Activated T-helper 2 cell treated with anti-CD3 and anti-CD28 coated beads, Interferon-gamma antibody, Interleukin-2, Interleukin-4, amounts not matched to agents 10 μg/mL and 5 μg/mL and 100 μg/mL, durations not matched to agents 14 hours and 24 hours and 36 hours (primary cell): ENCODE results near the gene SH3GL2. TPM values are rescaled to one million over a fixed set of nuclear protein-coding genes. Genes with fewer than 3 reads are reported as not detected.

Experiments
- DNase-seq: peaks from one replicate; pipeline ENCODE4 v3.0.0; 2021; ENCODE audit warnings: low spot score
- H3K27ac Mint-ChIP-seq: one replicate; pipeline ENCODE4 v1.8.0; 2021; ENCODE audit warnings: mixed read lengths
- H3K27me3 Mint-ChIP-seq: one replicate; pipeline ENCODE4 v1.8.0; 2021; ENCODE audit warnings: low read depth, mixed read lengths
- H3K36me3 Mint-ChIP-seq: one replicate; pipeline ENCODE4 v1.8.0; 2021; ENCODE audit warnings: low read depth, mixed read lengths
- H3K4me1 Mint-ChIP-seq: one replicate; pipeline ENCODE4 v1.8.0; 2021; ENCODE audit warnings: low read depth, mixed read lengths
- H3K4me3 Mint-ChIP-seq: one replicate; pipeline ENCODE4 v1.8.0; 2021; ENCODE audit warnings: low read depth, mild to moderate bottlenecking, moderate library complexity, mixed read lengths
- H3K9me3 Mint-ChIP-seq: one replicate; pipeline ENCODE4 v1.8.0; 2021; ENCODE audit warnings: mixed read lengths
- intact Hi-C: fragments of 100-400 bp; cut with micrococcal nuclease; formaldehyde crosslinking; loops from one replicate; pipeline ENCODE4 v1.15.1; 2023
- total RNA-seq: library from RNA; stranded (reverse); gene quantifications from 2 replicates; pipeline ENCODE4 v1.2.3, GENCODE V29; 2022

The SH3GL2 gene
- total RNA-seq, 1 donor from 2014 or later = not detected

GRCh38 chr9:17636821-17637220, 58.0 kb downstream of the SH3GL2 start:
- no peak overlapping the region for H3K27ac Mint-ChIP-seq
- no peaks in the 10 kb centered on the region for H3K4me1 Mint-ChIP-seq
- DNase-seq = no peak
- no peak overlapping the region for H3K4me3 Mint-ChIP-seq
- H3K36me3 Mint-ChIP-seq = no peaks in the 10 kb centered on the region
- H3K27me3 Mint-ChIP-seq = no peaks in the 10 kb centered on the region
- peaks cover 7% of the 10 kb centered on the region for H3K9me3 Mint-ChIP-seq
- intact Hi-C loops = no loop called here

GRCh38 chr9:17637229-17637628, 58.4 kb downstream of the SH3GL2 start:
- H3K27ac Mint-ChIP-seq = no peak overlapping the region
- DNase-seq = no peak
- no peaks in the 10 kb centered on the region for H3K4me1 Mint-ChIP-seq
- no peak overlapping the region for H3K4me3 Mint-ChIP-seq
- intact Hi-C loops = no loop called here
- no peaks in the 10 kb centered on the region for H3K27me3 Mint-ChIP-seq
- H3K36me3 Mint-ChIP-seq = no peaks in the 10 kb centered on the region
- H3K9me3 Mint-ChIP-seq = peaks cover 7% of the 10 kb centered on the region

GRCh38 chr9:17648516-17648915, 69.7 kb downstream of the SH3GL2 start:
- Mint-ChIP-seq H3K4me3 (no peak overlapping the region), H3K9me3 (peaks cover 18% of the 10 kb centered on the region), H3K27ac (no peak overlapping the region), H3K36me3 (no peaks in the 10 kb centered on the region), H3K27me3 (no peaks in the 10 kb centered on the region), H3K4me1 (no peaks in the 10 kb centered on the region)
- intact Hi-C loops = no loop called here
- no peak for DNase-seq

- H3K27me3 Mint-ChIP-seq = no peaks in the 10 kb centered on the region
- no peaks in the 10 kb centered on the region for H3K4me1 Mint-ChIP-seq
- peaks cover 3% of the 10 kb centered on the region for H3K9me3 Mint-ChIP-seq
- intact Hi-C loops = no loop called here
- no peak overlapping the region for H3K27ac Mint-ChIP-seq
- no peak overlapping the region for H3K4me3 Mint-ChIP-seq
- no peak for DNase-seq
- no peaks in the 10 kb centered on the region for H3K36me3 Mint-ChIP-seq
These were observed 72.9 kb downstream of the SH3GL2 start for GRCh38 chr9:17651725-17652124.

- no peak for DNase-seq
- no peak overlapping the region for H3K27ac Mint-ChIP-seq
- H3K4me3 Mint-ChIP-seq = no peak overlapping the region
- H3K27me3 Mint-ChIP-seq = no peaks in the 10 kb centered on the region
- H3K36me3 Mint-ChIP-seq = no peaks in the 10 kb centered on the region
- intact Hi-C loops = no loop called here
- H3K9me3 Mint-ChIP-seq = no peaks in the 10 kb centered on the region
- no peaks in the 10 kb centered on the region for H3K4me1 Mint-ChIP-seq
These were observed 75.1 kb downstream of the SH3GL2 start for GRCh38 chr9:17653947-17654465.

GRCh38 chr9:17656889-17657288, 78.0 kb downstream of the SH3GL2 start:
- no peaks in the 10 kb centered on the region for H3K4me1 Mint-ChIP-seq
- no peak overlapping the region for H3K27ac Mint-ChIP-seq
- no peak overlapping the region for H3K4me3 Mint-ChIP-seq
- no peaks in the 10 kb centered on the region for H3K27me3 Mint-ChIP-seq
- no peaks in the 10 kb centered on the region for H3K36me3 Mint-ChIP-seq
- DNase-seq = no peak
- no peaks in the 10 kb centered on the region for H3K9me3 Mint-ChIP-seq
- intact Hi-C loops = no loop called here

- no peak overlapping the region for H3K4me3 Mint-ChIP-seq
- no peaks in the 10 kb centered on the region for H3K36me3 Mint-ChIP-seq
- no peak overlapping the region for H3K27ac Mint-ChIP-seq
- DNase-seq = no peak
- intact Hi-C loops = no loop called here
- no peaks in the 10 kb centered on the region for H3K27me3 Mint-ChIP-seq
- no peaks in the 10 kb centered on the region for H3K4me1 Mint-ChIP-seq
- H3K9me3 Mint-ChIP-seq = no peaks in the 10 kb centered on the region
These were observed 79.4 kb downstream of the SH3GL2 start for GRCh38 chr9:17658237-17658636.

- no peak overlapping the region for H3K27ac Mint-ChIP-seq
- intact Hi-C loops = no loop called here
- no peaks in the 10 kb centered on the region for H3K36me3 Mint-ChIP-seq
- H3K4me1 Mint-ChIP-seq = no peaks in the 10 kb centered on the region
- H3K9me3 Mint-ChIP-seq = no peaks in the 10 kb centered on the region
- H3K4me3 Mint-ChIP-seq = no peak overlapping the region
- H3K27me3 Mint-ChIP-seq = no peaks in the 10 kb centered on the region
- DNase-seq = no peak
These were observed 81.3 kb downstream of the SH3GL2 start for GRCh38 chr9:17660158-17660557.

- no peak for DNase-seq
- Mint-ChIP-seq H3K27ac (no peak overlapping the region), H3K36me3 (no peaks in the 10 kb centered on the region), H3K4me1 (no peaks in the 10 kb centered on the region), H3K9me3 (no peaks in the 10 kb centered on the region), H3K4me3 (no peak overlapping the region), H3K27me3 (no peaks in the 10 kb centered on the region)
- intact Hi-C loops = no loop called here
These were observed 86.6 kb downstream of the SH3GL2 start for GRCh38 chr9:17665450-17665849.

- Mint-ChIP-seq H3K27ac (no peak overlapping the region), H3K4me1 (no peaks in the 10 kb centered on the region), H3K9me3 (no peaks in the 10 kb centered on the region), H3K36me3 (no peaks in the 10 kb centered on the region), H3K4me3 (no peak overlapping the region), H3K27me3 (no peaks in the 10 kb centered on the region)
- DNase-seq = no peak
- intact Hi-C loops = no loop called here
These were observed 90.3 kb downstream of the SH3GL2 start for GRCh38 chr9:17669206-17669605.

- Mint-ChIP-seq H3K27ac (no peak overlapping the region), H3K4me3 (no peak overlapping the region), H3K27me3 (no peaks in the 10 kb centered on the region), H3K36me3 (no peaks in the 10 kb centered on the region), H3K4me1 (no peaks in the 10 kb centered on the region), H3K9me3 (peaks cover 34% of the 10 kb centered on the region)
- DNase-seq = no peak
- intact Hi-C loops = no loop called here
These were observed 103.8 kb downstream of the SH3GL2 start for GRCh38 chr9:17682684-17683083.

- no peaks in the 10 kb centered on the region for H3K27me3 Mint-ChIP-seq
- peaks cover 21% of the 10 kb centered on the region for H3K9me3 Mint-ChIP-seq
- intact Hi-C loops = no loop called here
- no peak for DNase-seq
- no peak overlapping the region for H3K4me3 Mint-ChIP-seq
- no peaks in the 10 kb centered on the region for H3K36me3 Mint-ChIP-seq
- no peaks in the 10 kb centered on the region for H3K4me1 Mint-ChIP-seq
- H3K27ac Mint-ChIP-seq = no peak overlapping the region
These were observed 110.0 kb downstream of the SH3GL2 start for GRCh38 chr9:17688834-17689233.

- no peaks in the 10 kb centered on the region for H3K36me3 Mint-ChIP-seq
- intact Hi-C loops = no loop called here
- no peak for DNase-seq
- H3K9me3 Mint-ChIP-seq = peaks cover 3% of the 10 kb centered on the region
- H3K4me3 Mint-ChIP-seq = no peak overlapping the region
- H3K27me3 Mint-ChIP-seq = no peaks in the 10 kb centered on the region
- no peak overlapping the region for H3K27ac Mint-ChIP-seq
- H3K4me1 Mint-ChIP-seq = no peaks in the 10 kb centered on the region
These were observed 115.5 kb downstream of the SH3GL2 start for GRCh38 chr9:17694336-17694735.

- H3K9me3 Mint-ChIP-seq = no peaks in the 10 kb centered on the region
- intact Hi-C loops = no loop called here
- H3K4me1 Mint-ChIP-seq = no peaks in the 10 kb centered on the region
- no peaks in the 10 kb centered on the region for H3K27me3 Mint-ChIP-seq
- H3K27ac Mint-ChIP-seq = no peak overlapping the region
- no peak overlapping the region for H3K4me3 Mint-ChIP-seq
- H3K36me3 Mint-ChIP-seq = no peaks in the 10 kb centered on the region
- DNase-seq = no peak
These were observed 116.6 kb downstream of the SH3GL2 start for GRCh38 chr9:17695482-17695881.
